Measurements from ENCODE around the gene TCOF1. TPM values are rescaled to one million over a fixed set of nuclear protein-coding genes. Genes with fewer than 3 reads are reported as not detected.

TCOF1 gene
- 84.9 and 92.9 TPM in 2 replicates for total RNA-seq (2014; rRNA removed; shearing (Covaris generic))
- 54.5 TPM in 2 replicates for polyA plus RNA-seq (2015; cell fraction: cytosol; rRNA removed)
- polyA plus RNA-seq (2015; cell fraction: nucleus; rRNA removed), result 105 and 113 TPM in 2 replicates

GRCh38 chr5:150357326-150358260 is at the start of gene TCOF1:
Gene TCOF1, plus strand, starts transcription at chr5:150357697. Its CDS starts 50 bp downstream, at chr5:150357747.
- DNase-seq (ENCODE audit: low read depth), result peak; percentile 94

GRCh38 chr5:150309101-150309885 is 48.2 kb upstream of the TCOF1 start:
- DNase-seq (ENCODE audit: low read depth), result no peak

- no peak for DNase-seq (ENCODE audit: low read depth)
These were observed 47.6 kb upstream of the TCOF1 start for GRCh38 chr5:150309886-150310239.

- no peak for DNase-seq (ENCODE audit: low read depth)
These were observed 47.3 kb upstream of the TCOF1 start for GRCh38 chr5:150310246-150310645.

- no peak for DNase-seq (ENCODE audit: low read depth)
These were observed 46.3 kb upstream of the TCOF1 start for GRCh38 chr5:150311015-150311692.

GRCh38 chr5:150312518-150312917 is 45.0 kb upstream of the TCOF1 start:
- no peak for DNase-seq (ENCODE audit: low read depth)

- no peak for DNase-seq (ENCODE audit: low read depth)
These were observed 44.0 kb upstream of the TCOF1 start for GRCh38 chr5:150313501-150313900.

GRCh38 chr5:150313921-150314716 is 43.4 kb upstream of the TCOF1 start:
- no peak for DNase-seq (ENCODE audit: low read depth)

- no peak for DNase-seq (ENCODE audit: low read depth)
These were observed 42.3 kb upstream of the TCOF1 start for GRCh38 chr5:150315245-150315644.

- DNase-seq (ENCODE audit: low read depth), result no peak
These were observed 41.2 kb upstream of the TCOF1 start for GRCh38 chr5:150316320-150316719.

GRCh38 chr5:150317048-150318003 is 40.2 kb upstream of the TCOF1 start:
- DNase-seq (ENCODE audit: low read depth), result peak; percentile 99

- DNase-seq (ENCODE audit: low read depth), result no peak
These were observed 38.6 kb upstream of the TCOF1 start for GRCh38 chr5:150318613-150319483.

GRCh38 chr5:150319484-150319790 is 38.1 kb upstream of the TCOF1 start:
- no peak for DNase-seq (ENCODE audit: low read depth)

- peak; percentile 72 for DNase-seq (ENCODE audit: low read depth)
These were observed 37.4 kb upstream of the TCOF1 start for GRCh38 chr5:150320044-150320613.

GRCh38 chr5:150321211-150321610 is 36.3 kb upstream of the TCOF1 start:
- no peak for DNase-seq (ENCODE audit: low read depth)

- DNase-seq (ENCODE audit: low read depth), result no peak
These were observed 35.7 kb upstream of the TCOF1 start for GRCh38 chr5:150321784-150322183.

GRCh38 chr5:150322202-150322601 is 35.3 kb upstream of the TCOF1 start:
- peak; percentile 79 for DNase-seq (ENCODE audit: low read depth)

GRCh38 chr5:150323092-150323491 is 34.4 kb upstream of the TCOF1 start:
- no peak for DNase-seq (ENCODE audit: low read depth)
